Measurements from ENCODE around the gene ATG10. TPM values are rescaled to one million over a fixed set of nuclear protein-coding genes. Genes with fewer than 3 reads are reported as not detected.

ATG10 gene
- total and polyA plus RNA-seq, 2 of the 8 experiments (the other 6 are each of a cell fraction or from before 2014, with no cell fraction given), result 3.7 to 8.8 TPM

- TF ChIP-seq CHD7 (IDR thresholded peaks at IDR 0.05; ENCODE audit: insufficient replicate concordance, low read length), result no peak
Measured at GRCh38 chr5:81986126-81986525, 14.3 kb downstream of the ATG10 start (continued).

Measured in H1 (cell line).